Esophagus squamous epithelium (tissue), 4 donors: ENCODE results near the gene PPWD1.

Source experiments
- POLR2A ChIP-seq, 4 donors: fragments of 450-650 bp; IDR thresholded peaks; one replicate each; pipeline ENCODE4 v1.6.1; 2017; ENCODE audit warnings: antibody characterized with exemption in 4 of 4, mild to moderate bottlenecking in 4 of 4, moderate library complexity in 3 of 4
- TF ChIP-seq, protein P1 (sequence below), 6 experiments: fragments of 450-650 bp in 4 of 6; fragments of 200-600 bp in 2 of 6; sonication (generic) in 2 of 6; IDR thresholded peaks; one replicate each; pipeline ENCODE4 v1.5.1; 2016 to 2019; ENCODE audit warnings: antibody characterized with exemption in 6 of 6, mild to moderate bottlenecking in 4 of 6, moderate library complexity in 4 of 6

DNA sequence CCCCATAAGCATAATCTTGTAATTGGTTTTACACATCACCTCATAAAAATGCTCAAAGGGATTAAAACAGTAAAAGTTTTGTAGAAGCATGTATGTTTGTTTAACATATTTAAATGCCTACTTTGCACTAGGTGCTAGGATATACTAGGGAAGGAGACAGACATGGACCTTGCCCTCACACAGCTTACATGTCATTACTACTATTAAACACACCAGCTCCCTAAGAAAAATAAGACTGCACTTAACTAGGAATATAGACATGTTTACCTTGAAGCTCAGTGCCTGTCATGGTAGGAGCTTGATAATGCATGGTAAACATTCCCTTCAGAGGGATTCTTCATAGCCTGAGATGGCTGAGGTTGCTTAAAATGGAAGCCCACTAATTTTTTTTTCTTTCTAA lies 67.9 kb downstream of the PPWD1 start:
- no peak for TF ChIP-seq POLR2A (IDR thresholded peaks at IDR 0.05)
- TF ChIP-seq, protein P1, sequence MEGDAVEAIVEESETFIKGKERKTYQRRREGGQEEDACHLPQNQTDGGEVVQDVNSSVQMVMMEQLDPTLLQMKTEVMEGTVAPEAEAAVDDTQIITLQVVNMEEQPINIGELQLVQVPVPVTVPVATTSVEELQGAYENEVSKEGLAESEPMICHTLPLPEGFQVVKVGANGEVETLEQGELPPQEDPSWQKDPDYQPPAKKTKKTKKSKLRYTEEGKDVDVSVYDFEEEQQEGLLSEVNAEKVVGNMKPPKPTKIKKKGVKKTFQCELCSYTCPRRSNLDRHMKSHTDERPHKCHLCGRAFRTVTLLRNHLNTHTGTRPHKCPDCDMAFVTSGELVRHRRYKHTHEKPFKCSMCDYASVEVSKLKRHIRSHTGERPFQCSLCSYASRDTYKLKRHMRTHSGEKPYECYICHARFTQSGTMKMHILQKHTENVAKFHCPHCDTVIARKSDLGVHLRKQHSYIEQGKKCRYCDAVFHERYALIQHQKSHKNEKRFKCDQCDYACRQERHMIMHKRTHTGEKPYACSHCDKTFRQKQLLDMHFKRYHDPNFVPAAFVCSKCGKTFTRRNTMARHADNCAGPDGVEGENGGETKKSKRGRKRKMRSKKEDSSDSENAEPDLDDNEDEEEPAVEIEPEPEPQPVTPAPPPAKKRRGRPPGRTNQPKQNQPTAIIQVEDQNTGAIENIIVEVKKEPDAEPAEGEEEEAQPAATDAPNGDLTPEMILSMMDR (IDR thresholded peaks at IDR 0.05), result no peak
